ENCODE results near the gene ORMDL3.

Gene ORMDL3

DNA sequence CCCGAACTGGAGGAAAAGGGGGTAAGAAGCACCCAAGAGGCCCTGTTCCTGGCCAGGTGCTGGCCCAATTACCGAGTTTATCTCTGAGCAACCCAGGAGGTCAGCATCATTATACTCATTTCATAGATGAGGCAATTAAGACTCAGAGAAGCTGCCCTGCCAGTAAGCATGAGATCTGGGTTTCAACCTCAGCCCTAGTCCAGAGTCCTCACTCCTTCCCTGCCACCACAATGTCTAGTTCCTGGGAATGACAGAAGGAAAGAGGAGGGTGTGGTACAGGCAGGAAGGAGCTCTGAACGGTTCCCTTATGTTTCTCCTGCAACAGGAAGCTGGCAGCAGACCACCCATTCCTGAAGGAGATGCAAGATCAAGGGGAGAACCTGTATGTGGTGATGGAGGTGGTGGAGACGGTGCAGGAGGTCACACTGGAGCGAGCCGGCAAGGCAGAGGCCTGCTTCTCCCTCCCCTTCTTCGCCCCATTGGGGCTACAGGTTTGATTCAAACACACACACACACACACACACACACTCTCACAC is 42.8 kb upstream of the ORMDL3 start:
- TF ChIP-seq, protein P1, sequence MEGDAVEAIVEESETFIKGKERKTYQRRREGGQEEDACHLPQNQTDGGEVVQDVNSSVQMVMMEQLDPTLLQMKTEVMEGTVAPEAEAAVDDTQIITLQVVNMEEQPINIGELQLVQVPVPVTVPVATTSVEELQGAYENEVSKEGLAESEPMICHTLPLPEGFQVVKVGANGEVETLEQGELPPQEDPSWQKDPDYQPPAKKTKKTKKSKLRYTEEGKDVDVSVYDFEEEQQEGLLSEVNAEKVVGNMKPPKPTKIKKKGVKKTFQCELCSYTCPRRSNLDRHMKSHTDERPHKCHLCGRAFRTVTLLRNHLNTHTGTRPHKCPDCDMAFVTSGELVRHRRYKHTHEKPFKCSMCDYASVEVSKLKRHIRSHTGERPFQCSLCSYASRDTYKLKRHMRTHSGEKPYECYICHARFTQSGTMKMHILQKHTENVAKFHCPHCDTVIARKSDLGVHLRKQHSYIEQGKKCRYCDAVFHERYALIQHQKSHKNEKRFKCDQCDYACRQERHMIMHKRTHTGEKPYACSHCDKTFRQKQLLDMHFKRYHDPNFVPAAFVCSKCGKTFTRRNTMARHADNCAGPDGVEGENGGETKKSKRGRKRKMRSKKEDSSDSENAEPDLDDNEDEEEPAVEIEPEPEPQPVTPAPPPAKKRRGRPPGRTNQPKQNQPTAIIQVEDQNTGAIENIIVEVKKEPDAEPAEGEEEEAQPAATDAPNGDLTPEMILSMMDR (IDR thresholded peaks at IDR 0.05; ENCODE audit: low read depth, low read length, missing control alignments): no peak
- DNase-seq (ENCODE audit: extremely low read depth, low read depth): no peak

DNA sequence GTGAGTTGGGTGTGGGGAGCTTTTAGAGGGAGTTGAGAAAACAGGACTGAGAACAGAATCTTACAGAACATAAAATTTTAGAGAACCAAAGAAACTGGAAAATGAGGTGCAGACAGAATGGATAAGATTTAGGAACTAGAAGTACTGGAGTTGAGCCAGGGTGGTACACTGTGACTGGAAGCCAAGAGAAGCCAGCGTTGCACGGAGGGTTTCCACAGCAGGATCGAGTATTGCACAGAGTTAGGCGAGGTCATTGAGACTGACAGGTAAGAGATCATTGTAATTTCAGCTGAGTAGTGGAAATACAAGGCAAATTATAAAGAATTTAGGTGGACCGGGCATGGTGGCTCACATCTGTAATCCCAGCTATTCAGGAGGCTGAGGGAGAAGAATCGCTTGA is 42.0 kb upstream of the ORMDL3 start:
- TF ChIP-seq, protein P1 (IDR thresholded peaks at IDR 0.05; ENCODE audit: low read depth, low read length, missing control alignments): no peak
- DNase-seq (ENCODE audit: extremely low read depth, low read depth): no peak
- H3K4me3 ChIP-seq (replicated peaks; ENCODE audit: low read depth, low read length): no peak overlapping the region

More for the DNA sequence above, 42.8 kb upstream of the ORMDL3 start:
- no peak overlapping the region for H3K4me3 ChIP-seq (replicated peaks; ENCODE audit: low read depth, low read length)

DNA sequence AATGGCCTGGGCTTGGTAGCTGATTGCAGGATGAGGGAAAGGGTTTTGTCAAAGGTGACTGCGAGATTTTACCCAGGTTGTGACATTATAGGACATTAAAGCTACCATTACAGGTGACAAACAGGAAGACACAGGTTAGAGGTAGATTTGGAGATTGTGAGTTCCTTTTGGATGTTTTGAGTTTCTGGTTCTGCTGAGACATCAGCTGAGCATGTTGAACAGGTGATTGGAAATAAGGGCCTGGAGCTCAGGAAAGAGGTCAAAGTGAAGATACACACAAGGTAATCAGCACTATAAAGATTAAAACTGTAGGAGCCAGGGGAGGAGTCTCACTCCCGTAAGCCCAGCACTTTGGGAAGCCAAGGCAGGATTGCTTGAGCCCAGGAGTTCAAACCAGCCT is 41.4 kb upstream of the ORMDL3 start:
- DNase-seq (ENCODE audit: extremely low read depth, low read depth): no peak

DNA sequence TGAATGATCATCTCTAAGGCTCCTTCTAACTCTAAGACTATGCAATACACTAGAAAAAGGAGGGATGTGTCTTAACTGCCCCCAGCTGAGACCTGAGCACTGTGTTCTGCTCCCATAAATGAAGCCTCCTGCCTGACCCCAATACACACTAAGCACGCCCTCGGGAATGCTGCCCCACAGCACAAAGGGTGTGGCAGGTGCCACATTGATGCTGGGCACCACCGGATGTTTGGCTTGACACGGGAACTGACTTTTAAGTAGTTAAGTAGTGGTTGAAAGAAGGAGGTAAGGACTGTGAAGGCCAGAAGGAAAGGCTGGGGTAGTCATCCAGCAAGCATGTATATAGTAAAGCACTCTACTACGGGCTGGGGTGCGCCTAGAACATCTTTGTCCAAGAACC is 39.4 kb upstream of the ORMDL3 start:
- TF ChIP-seq, protein P1 (IDR thresholded peaks at IDR 0.05; ENCODE audit: low read depth, low read length, missing control alignments): no peak
- DNase-seq (ENCODE audit: extremely low read depth, low read depth): no peak
- no peak overlapping the region for H3K4me3 ChIP-seq (replicated peaks; ENCODE audit: low read depth, low read length)

More for the DNA sequence above, 41.4 kb upstream of the ORMDL3 start:
- TF ChIP-seq, protein P1 (IDR thresholded peaks at IDR 0.05; ENCODE audit: low read depth, low read length, missing control alignments): no peak
- H3K4me3 ChIP-seq (replicated peaks; ENCODE audit: low read depth, low read length): no peak overlapping the region

DNA sequence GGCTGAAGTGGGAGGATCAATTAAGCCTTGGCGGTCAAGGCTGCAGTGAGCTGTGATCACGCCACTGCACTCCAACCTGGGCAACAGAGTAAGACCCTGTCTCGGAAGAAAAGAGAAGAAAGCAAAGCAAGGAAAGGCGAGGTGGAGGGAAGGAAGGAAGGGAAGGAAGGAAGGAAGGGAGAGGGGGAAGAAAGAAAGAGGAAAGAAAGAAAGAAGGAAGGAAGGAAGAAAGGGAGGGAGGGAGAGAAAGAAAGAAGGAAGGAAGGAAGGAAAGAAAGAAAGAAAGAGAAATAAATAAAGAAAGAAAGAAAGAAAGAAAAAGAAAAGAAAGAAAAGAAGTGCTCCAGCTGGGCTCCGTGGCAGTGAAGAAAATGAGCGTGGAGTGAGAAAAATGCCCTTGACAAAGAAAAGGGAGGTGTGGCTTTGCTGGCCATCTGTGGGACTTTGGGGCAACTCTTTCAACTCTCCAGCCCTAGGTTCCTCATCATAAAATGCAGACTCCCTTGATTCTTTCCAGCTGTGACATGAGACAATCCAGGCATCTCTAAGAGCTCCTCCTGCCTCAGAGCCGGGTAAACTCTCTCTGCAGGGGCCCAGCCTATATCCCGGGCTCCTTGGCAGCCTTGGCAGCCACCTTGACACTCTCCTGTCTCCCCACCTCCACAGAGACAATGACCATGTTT is 37.8 kb upstream of the ORMDL3 start:
- DNase-seq (ENCODE audit: extremely low read depth, low read depth): no peak
- no peak overlapping the region for H3K4me3 ChIP-seq (replicated peaks; ENCODE audit: low read depth, low read length)
- TF ChIP-seq, protein P1 (IDR thresholded peaks at IDR 0.05; ENCODE audit: low read depth, low read length, missing control alignments): no peak

DNA sequence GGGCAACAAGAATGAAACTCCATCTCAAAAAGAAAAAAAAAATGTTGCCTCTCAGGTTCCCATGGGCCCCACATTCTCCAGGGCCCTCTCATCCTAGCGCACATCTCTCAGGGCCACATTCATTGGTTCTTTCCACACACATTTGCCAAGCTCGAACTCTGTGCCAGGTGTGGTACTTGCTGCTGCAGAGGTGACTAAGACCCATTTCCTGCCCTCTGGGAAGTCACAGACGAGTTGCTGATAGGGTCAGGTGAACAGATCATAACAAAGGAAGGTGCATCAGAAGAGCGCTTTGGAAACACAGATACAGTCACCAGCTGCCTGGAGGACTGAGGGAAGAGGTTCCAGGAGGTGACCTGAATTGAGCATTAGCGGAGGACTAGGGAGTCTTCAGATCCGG is 36.4 kb upstream of the ORMDL3 start:
- no peak overlapping the region for H3K4me3 ChIP-seq (replicated peaks; ENCODE audit: low read depth, low read length)
- no peak for DNase-seq (ENCODE audit: extremely low read depth, low read depth)
- TF ChIP-seq, protein P1 (IDR thresholded peaks at IDR 0.05; ENCODE audit: low read depth, low read length, missing control alignments): no peak

Measured in HFF-Myc (cell line).